NCI-H2171 (cell line): ENCODE data around the gene PHF19.

ENCODE experiments used
- DNase-seq: peaks from one replicate; lab custom pipeline; 2025; lab: John Stamatoyannopoulos, UW

PHF19 gene

GRCh38 chr9:120876842-120877240 lies at the start of gene PHF19:
PHF19 (minus strand) TSS chr9:120877188; CDS start chr9:120874741, 2,447 bp downstream.
- DNase-seq = no peak

GRCh38 chr9:120926397-120926928 lies 49.5 kb upstream of the PHF19 start, which contains the start of gene TRAF1:
TRAF1 (minus strand) TSS chr9:120926796; CDS start chr9:120926075, 721 bp downstream.
- DNase-seq = no peak

- DNase-seq = no peak
Observed at GRCh38 chr9:120925535-120926396, 48.8 kb upstream of the PHF19 start.

- DNase-seq = no peak
Observed at GRCh38 chr9:120924698-120925534, 47.9 kb upstream of the PHF19 start.

GRCh38 chr9:120923620-120924328 lies 46.8 kb upstream of the PHF19 start:
- no peak for DNase-seq

- DNase-seq = no peak
Observed at GRCh38 chr9:120922404-120923195, 45.6 kb upstream of the PHF19 start.

GRCh38 chr9:120921661-120922181 lies 44.7 kb upstream of the PHF19 start:
- no peak for DNase-seq

GRCh38 chr9:120920806-120921178 lies 43.8 kb upstream of the PHF19 start:
- DNase-seq = no peak

- no peak for DNase-seq
Observed at GRCh38 chr9:120919843-120920805, 43.1 kb upstream of the PHF19 start.

- DNase-seq = no peak
Observed at GRCh38 chr9:120918931-120919842, 42.2 kb upstream of the PHF19 start.

GRCh38 chr9:120917929-120918762 lies 41.2 kb upstream of the PHF19 start:
- DNase-seq = no peak

- DNase-seq = no peak
Observed at GRCh38 chr9:120916991-120917880, 40.2 kb upstream of the PHF19 start.

DNA sequence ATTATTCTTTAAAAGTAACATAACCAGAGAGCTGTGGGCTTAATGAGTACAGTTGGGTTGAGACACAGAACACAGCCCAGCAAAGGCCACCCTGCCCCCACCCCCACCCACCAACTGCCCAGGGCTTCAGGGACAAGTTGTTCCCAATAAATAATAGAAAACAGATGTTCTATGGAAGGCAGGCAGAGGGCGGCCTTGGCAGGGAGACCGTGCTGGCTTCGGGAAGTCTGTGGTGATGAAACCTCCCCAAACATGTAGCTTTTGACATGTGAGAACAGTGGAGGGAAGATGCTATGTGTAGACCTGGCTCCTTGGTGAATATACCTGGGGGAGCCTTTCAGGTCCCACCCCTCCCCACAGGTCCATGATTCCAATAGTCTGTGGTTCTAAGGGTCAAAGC lies 39.6 kb upstream of the PHF19 start:
- no peak for DNase-seq

- no peak for DNase-seq
Observed at GRCh38 chr9:120915854-120916470, 39.0 kb upstream of the PHF19 start.

DNA sequence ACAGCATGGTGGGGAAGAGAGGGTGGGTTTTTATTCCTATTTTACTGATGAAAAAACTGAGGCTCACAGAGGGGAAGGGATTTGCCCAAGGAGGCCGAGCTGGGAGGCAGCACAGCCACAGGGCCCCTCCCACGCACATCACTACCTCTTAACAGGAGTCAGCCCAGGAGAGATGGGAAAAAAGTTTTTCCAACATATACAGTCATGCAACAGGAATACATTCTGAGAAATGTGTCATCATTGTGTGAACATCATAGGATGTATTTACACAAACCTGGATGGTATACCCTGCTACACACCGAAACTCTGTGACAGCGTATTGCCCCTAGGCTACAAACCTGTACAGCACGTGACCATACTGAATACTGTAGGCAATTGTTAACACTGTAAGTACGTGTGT lies 38.0 kb upstream of the PHF19 start:
- DNase-seq = no peak

DNA sequence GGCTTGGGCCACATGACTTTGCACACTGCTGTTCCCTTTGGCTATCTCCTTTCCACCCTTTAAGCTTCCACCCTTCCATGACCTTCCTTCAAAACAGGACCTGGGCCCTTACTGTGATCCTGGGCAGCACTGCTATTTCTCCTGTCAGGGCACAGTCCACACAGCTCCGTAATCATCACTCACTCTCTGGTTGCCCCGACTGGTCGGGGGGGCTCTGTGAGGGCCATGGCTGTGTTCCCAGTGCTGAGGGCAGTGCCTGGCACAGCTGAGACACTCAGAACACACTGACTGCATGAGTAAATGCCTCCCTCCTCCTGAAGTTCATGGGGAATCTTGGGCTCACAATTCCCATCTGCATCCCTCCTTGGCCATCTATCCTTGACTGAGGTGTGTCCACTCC lies 37.4 kb upstream of the PHF19 start:
- DNase-seq = no peak
